NCI-H2196 (cell line): ENCODE data around the gene PRKAR1B.
"Not testable (repeated sequence)": the region's sequence is repeated elsewhere in the genome, so short reads cannot be mapped to it uniquely, and the experiment has no call there.

Experiments
- DNase-seq: peaks from one replicate; lab custom pipeline; 2025; ENCODE audit not compliant: unreplicated experiment; lab: John Stamatoyannopoulos, UW

The PRKAR1B gene

DNA sequence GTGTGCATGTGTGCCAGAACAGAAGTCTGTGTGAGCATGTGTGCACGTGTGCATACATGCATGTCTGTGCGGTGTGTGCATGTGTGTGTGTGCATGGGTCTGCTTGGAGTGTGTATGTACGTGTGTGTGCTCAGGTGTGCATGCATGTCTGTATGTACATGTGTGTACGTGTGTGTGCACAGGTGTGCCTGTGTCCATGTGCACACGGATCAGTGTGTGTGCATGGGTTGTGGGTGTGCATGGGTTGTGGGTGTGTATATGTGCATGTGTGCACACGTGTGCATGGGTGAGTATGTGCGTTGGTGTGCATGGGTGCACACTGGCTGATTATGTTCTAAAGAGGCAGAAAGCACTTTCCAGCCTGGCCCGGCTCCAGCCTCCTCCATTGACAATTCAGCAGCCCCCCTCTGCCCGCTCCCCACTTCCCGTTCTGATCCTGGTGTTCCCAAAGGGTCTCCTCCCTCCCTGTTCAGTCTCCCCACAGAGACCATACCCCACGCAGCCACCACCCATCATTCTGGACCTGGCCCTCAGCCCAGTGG is 163.4 kb downstream of the PRKAR1B start:
- no peak for DNase-seq

GRCh38 chr7:562789-563628 is 164.1 kb downstream of the PRKAR1B start:
- DNase-seq: no peak

DNA sequence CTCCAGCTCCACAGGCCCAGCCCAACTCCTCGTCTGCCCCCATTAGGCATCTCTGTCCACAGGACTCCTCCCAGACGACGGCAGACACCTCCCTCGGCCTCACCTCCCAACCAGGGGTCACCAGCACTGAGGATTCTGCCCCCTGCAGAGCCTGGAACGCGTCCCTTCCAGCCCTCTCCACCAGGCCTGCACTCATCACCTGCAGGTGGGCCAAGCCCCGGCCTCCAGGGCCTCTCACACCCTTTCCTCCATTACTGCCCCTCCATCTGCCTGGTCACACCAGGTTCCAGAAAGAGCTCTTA is 164.8 kb downstream of the PRKAR1B start:
- no peak for DNase-seq

DNA sequence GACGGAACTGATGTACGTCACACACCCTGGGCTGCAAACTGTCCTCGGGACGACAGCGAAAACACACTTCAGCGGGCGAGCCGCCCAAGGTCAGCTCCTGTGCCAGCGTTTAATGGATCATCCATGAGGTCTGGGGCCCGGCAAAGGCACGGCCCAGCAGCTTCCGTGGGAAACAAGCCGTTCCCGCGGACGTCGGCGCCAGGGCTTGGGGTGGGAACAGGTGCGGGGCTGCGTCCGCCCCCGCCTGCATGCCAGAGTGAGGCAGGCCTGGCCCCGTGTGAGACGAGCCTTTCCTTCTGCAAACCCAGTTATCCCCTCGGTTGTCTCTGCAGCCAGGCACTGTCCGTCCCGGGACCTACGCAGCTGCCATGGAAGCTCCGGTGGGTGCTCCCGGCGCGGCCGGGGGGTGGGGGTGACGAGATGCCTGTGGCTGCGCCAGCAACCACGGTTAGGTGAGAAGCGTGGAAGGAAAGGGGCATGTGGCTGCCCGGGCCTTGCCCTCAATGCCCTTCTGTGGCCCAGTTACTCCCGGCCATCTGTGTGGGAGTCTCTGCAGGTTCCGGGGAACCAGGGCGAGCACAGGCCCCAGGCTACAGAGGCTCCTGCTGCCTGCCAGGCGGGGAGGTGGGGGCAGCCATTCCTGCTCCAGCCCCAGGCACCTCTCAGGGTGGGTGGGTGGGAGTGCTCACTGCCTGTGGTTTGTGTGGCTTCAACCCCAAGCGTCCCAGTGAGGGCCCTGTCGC is 165.3 kb downstream of the PRKAR1B start:
- no peak for DNase-seq

- DNase-seq: no peak
These were observed 166.0 kb downstream of the PRKAR1B start for GRCh38 chr7:560966-561630.

DNA sequence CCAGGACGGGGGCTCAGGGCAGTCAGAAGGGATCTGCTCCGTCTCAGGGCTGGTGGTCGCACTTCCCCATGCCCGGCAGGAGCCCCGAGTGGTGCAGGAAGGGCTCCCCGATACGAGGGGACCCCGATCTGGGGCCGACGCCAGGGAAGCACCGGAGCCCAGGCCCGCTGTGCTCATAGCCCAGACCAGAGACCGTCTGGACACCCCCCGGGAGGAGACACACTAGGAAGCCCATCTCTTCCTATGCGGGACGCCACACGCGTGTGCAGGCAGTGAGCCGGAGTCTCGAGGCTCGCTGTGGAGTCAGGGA is 167.7 kb downstream of the PRKAR1B start:
- no peak for DNase-seq

GRCh38 chr7:557558-557881 is 169.6 kb downstream of the PRKAR1B start:
- no peak for DNase-seq

DNA sequence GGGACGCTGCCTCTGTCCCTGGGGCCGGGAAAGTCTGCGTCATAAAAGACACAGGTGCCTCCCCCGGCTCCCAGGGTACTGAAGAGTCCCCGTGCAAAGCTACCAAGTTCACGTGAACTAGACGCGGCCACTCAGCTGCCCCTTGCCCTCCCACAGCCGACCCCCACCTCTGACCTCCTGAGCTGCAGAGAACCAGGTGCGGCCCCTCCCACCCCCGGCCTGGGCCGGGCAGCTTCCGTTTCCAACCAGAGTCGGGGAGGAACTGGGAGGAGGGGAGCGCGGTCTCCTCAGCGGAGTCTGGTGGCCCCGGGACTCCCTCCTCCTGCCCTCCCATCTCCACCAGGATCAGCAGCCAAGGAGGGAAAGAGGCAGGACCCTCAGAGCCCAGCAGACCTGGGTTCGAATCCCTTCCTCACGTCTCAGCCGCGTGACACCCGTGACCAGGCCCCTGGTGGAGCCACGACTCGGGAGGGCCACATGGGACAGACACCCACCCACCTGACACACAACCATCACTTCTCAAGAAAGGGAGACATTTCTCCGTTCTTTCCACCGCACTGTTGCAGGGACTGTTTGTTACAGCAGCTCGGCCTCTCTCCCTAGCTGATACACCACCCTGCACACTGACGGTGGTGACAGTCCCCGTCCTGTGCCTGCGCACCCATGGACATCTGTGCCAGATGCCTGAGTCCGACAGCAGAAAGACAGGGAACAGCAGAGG is 170.1 kb downstream of the PRKAR1B start:
- no peak for DNase-seq

DNA sequence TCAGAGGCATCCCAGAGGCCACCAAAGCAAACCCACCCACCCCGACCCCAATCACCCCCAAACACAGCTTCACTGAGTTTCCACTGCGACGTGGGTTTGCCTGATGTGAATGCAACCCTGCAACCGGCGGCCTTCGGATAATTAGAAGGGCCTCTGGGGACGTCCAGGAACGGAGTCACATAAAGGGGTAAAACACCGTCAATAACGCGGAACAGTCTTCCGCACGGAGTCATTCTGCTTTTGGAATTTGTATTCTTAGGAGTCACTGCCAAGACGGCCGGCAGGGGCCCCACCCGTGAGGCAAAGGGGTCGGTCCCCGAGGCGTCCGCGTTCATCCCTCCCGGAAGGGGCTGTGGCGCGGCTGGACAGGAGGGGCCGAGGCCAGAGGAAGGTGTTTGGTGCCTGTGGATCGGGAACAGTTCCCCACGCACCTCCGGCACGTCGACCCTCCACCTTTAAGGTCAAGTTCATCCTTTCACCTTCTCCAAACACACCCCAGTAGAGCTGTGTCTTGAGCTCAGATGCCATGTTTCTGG is 170.7 kb downstream of the PRKAR1B start:
- DNase-seq: no peak

- no peak for DNase-seq
These were observed 171.4 kb downstream of the PRKAR1B start for GRCh38 chr7:555551-556160.

DNA sequence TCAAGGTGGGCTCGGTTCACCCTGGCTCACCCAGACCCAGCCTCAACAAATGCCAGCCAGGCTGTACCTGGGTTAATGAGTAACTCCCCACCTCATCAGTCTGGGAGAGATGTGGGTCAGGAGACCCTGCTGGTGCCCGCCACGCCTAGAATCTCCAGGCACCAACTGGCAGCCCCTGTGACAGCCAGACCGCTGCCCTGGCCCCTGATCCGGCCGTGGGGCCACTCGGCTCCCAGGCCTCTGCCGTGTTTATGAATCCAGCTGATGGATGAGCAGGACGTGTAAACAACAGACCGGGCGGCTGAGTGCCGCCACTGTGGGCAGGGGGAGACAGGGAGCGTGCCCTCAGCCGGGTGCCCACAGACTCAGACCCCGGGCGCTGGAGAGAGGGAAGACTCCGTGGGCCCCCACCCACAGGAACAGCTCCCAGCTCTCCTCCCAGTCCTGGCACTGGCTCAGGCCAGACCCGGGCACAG is 173.4 kb downstream of the PRKAR1B start:
- no peak for DNase-seq

- no peak for DNase-seq
These were observed 174.0 kb downstream of the PRKAR1B start for GRCh38 chr7:552868-553635.

- not testable (repeated sequence) for DNase-seq
These were observed 174.8 kb downstream of the PRKAR1B start for GRCh38 chr7:552151-552867.

GRCh38 chr7:551615-551970 is 175.5 kb downstream of the PRKAR1B start:
- DNase-seq: not testable (repeated sequence)

GRCh38 chr7:550881-551614 is 176.0 kb downstream of the PRKAR1B start:
- no peak for DNase-seq

GRCh38 chr7:549891-550625 is 177.0 kb downstream of the PRKAR1B start:
- DNase-seq: no peak

DNA sequence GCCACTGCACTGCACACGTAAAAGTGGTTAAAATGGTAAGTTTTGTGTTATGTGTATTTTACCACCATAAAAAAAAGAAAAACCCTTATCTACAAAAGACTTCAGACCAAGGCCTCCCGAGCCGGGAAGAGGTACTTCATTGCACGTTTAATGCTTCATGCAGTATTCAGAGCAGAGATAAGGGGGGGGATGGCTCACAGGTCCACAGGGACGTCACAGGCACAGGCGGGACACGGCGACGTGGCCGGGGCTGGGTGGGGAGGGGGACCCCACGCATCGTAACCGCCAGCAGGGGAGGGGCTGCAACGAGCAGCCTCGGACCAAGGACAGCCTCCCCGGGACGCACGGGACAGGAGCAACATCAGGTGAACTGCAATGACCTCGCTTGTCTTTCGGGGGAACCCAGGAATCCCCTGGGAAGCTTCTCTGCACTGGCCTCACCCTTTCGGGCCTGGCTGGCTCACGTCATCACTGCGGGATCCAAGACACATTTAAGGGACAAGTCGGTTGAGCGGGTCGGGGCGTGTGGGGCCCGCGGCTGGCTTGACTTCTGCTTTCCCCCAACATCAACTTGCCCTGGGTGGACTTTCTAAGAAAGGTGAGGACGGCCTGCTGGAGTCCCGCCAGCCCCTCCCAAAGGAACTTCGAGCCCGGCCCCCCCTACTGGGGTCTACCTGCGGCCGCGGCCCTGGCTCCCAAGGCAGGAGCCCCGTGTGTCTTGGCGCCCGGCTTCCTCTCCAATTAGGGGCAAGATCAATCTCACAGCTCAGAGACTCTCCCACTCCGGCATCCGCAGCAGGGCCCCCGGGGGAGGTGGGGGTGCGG is 177.8 kb downstream of the PRKAR1B start:
- no peak for DNase-seq
